Measurements from ENCODE around the gene MAFG.

Gene MAFG

DNA sequence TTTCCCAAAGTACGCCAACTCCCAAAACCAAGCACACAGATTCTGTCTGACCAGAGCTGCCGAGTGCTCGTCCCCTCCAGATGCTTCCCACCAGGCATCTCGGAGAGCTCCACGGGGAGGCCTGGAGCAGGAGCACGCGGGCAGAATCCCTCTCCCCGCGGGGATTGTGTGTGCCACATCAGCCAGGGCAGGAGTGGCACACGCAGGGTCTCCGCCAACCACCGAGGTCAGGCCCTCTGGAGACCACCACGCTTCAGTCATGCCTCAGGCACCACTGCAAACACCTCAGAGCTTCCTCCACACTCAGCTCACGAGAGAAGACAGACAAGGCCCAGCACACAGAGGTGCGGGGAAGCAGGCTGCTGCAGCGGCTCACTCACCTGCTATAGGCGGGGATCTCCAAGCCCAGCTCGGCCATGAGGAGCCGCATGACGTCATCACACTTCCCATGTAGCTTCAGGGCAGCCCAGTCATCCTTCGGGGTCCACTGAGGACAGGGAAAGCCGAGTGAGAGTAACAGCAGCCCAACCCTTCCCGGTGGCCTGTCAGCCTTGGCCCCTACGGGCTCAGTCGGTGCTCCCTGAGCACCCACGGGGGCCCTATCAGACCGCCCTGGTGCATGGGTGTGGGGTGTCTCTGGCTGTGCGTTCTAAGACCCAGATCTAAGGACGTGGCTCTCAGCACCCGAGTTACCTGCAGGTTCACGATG, 14.0 kb downstream of the MAFG start:
- no peak for TF ChIP-seq ZFP3 (CRISPR knock-in tag; IDR thresholded peaks at IDR 0.05)
- TF ChIP-seq, protein P1, sequence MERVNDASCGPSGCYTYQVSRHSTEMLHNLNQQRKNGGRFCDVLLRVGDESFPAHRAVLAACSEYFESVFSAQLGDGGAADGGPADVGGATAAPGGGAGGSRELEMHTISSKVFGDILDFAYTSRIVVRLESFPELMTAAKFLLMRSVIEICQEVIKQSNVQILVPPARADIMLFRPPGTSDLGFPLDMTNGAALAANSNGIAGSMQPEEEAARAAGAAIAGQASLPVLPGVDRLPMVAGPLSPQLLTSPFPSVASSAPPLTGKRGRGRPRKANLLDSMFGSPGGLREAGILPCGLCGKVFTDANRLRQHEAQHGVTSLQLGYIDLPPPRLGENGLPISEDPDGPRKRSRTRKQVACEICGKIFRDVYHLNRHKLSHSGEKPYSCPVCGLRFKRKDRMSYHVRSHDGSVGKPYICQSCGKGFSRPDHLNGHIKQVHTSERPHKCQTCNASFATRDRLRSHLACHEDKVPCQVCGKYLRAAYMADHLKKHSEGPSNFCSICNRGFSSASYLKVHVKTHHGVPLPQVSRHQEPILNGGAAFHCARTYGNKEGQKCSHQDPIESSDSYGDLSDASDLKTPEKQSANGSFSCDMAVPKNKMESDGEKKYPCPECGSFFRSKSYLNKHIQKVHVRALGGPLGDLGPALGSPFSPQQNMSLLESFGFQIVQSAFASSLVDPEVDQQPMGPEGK (CRISPR knock-in tag; IDR thresholded peaks at IDR 0.05; ENCODE audit: borderline replicate concordance), result no peak
- no peak for TF ChIP-seq TCF4 (CRISPR knock-in tag; IDR thresholded peaks at IDR 0.05; ENCODE audit: borderline replicate concordance)
- TF ChIP-seq GLIS3 (CRISPR knock-in tag; IDR thresholded peaks at IDR 0.05), result no peak
- no peak for TF ChIP-seq ESRRG (CRISPR knock-in tag; IDR thresholded peaks at IDR 0.05)
- TF ChIP-seq OSR1 (CRISPR knock-in tag; IDR thresholded peaks at IDR 0.05), result no peak
- no peak for TF ChIP-seq ZC3H10 (CRISPR knock-in tag; IDR thresholded peaks at IDR 0.05)
- no peak for TF ChIP-seq PPARA (CRISPR knock-in tag; IDR thresholded peaks at IDR 0.05; ENCODE audit: borderline replicate concordance)
- no peak for TF ChIP-seq BACH2 (CRISPR knock-in tag; IDR thresholded peaks at IDR 0.05; ENCODE audit: borderline replicate concordance)
- no peak for TF ChIP-seq ZFP30 (CRISPR knock-in tag; IDR thresholded peaks at IDR 0.05)
- no peak for TF ChIP-seq ZNF565 (CRISPR knock-in tag; conservative IDR thresholded peaks at IDR 0.05; ENCODE audit: low read depth)
- no peak for ATAC-seq

DNA sequence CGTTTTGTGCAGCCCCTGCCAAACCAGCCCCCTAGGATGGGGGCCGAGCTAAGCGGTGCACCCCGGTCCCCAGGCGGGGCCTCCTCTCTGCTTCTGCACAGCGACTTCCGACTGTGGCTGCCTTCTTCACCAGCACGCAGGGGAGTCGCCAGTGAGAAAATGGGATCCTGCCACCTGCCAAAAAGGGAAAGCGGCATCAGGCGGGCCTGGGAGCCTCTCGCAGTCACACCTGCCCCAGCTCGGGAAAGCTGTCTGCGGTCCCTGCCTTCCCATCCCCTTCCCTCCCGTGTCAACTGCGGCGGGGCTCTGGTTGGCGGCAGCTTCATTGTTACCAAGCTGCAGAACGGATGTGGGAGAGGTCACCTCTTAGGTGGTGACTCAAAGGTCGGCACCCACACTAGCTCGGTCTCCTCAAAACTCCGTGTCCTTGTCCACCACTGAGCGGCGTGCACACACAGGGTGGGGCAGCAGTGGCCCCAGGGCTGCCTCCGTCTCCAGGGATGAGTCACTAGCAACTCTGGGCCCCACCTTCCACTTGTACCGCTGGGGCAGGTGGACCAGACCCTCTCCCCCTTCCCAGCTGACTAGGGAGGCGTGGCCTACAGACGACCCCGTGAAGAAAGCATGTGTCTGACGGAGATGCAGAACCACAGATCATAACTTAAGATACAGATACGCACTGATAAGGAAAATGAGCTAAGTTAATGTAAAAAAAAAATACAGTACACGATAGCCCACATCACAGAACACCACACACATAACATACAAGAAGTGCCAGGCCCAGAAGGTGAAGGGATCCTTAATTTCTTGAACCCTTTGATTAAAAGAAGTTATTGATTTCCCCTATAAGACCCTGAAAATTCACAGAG, 14.9 kb downstream of the MAFG start:
- TF ChIP-seq, protein P2, sequence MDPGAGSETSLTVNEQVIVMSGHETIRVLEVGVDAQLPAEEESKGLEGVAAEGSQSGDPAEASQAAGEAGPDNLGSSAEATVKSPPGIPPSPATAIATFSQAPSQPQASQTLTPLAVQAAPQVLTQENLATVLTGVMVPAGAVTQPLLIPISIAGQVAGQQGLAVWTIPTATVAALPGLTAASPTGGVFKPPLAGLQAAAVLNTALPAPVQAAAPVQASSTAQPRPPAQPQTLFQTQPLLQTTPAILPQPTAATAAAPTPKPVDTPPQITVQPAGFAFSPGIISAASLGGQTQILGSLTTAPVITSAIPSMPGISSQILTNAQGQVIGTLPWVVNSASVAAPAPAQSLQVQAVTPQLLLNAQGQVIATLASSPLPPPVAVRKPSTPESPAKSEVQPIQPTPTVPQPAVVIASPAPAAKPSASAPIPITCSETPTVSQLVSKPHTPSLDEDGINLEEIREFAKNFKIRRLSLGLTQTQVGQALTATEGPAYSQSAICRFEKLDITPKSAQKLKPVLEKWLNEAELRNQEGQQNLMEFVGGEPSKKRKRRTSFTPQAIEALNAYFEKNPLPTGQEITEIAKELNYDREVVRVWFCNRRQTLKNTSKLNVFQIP (CRISPR knock-in tag; IDR thresholded peaks at IDR 0.05; ENCODE audit: borderline replicate concordance, low read depth), result no peak
- TF ChIP-seq SNAI2 (CRISPR knock-in tag; IDR thresholded peaks at IDR 0.05) (no peak), ARNTL (CRISPR knock-in tag; IDR thresholded peaks at IDR 0.05; ENCODE audit: borderline replicate concordance, low read depth) (no peak), ZNF8 (CRISPR knock-in tag; IDR thresholded peaks at IDR 0.05) (no peak), CSDC2 (CRISPR knock-in tag; IDR thresholded peaks at IDR 0.05) (no peak), PPARA (CRISPR knock-in tag; IDR thresholded peaks at IDR 0.05; ENCODE audit: borderline replicate concordance) (no peak), ZNF70 (CRISPR knock-in tag; IDR thresholded peaks at IDR 0.05) (no peak), RARB (CRISPR knock-in tag; IDR thresholded peaks at IDR 0.05) (no peak), GLIS3 (CRISPR knock-in tag; IDR thresholded peaks at IDR 0.05) (no peak), ISL1 (CRISPR knock-in tag; IDR thresholded peaks at IDR 0.05) (no peak)
- TF ChIP-seq, protein P3, sequence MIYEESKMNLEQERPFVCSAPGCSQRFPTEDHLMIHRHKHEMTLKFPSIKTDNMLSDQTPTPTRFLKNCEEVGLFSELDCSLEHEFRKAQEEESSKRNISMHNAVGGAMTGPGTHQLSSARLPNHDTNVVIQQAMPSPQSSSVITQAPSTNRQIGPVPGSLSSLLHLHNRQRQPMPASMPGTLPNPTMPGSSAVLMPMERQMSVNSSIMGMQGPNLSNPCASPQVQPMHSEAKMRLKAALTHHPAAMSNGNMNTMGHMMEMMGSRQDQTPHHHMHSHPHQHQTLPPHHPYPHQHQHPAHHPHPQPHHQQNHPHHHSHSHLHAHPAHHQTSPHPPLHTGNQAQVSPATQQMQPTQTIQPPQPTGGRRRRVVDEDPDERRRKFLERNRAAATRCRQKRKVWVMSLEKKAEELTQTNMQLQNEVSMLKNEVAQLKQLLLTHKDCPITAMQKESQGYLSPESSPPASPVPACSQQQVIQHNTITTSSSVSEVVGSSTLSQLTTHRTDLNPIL (CRISPR knock-in tag; IDR thresholded peaks at IDR 0.05; ENCODE audit: low read depth), result no peak
- TF ChIP-seq, protein P1 (CRISPR knock-in tag; IDR thresholded peaks at IDR 0.05; ENCODE audit: borderline replicate concordance), result no peak
- TF ChIP-seq, protein P4, sequence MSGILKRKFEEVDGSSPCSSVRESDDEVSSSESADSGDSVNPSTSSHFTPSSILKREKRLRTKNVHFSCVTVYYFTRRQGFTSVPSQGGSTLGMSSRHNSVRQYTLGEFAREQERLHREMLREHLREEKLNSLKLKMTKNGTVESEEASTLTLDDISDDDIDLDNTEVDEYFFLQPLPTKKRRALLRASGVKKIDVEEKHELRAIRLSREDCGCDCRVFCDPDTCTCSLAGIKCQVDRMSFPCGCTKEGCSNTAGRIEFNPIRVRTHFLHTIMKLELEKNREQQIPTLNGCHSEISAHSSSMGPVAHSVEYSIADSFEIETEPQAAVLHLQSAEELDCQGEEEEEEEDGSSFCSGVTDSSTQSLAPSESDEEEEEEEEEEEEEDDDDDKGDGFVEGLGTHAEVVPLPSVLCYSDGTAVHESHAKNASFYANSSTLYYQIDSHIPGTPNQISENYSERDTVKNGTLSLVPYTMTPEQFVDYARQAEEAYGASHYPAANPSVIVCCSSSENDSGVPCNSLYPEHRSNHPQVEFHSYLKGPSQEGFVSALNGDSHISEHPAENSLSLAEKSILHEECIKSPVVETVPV (CRISPR knock-in tag; IDR thresholded peaks at IDR 0.05), result no peak

DNA sequence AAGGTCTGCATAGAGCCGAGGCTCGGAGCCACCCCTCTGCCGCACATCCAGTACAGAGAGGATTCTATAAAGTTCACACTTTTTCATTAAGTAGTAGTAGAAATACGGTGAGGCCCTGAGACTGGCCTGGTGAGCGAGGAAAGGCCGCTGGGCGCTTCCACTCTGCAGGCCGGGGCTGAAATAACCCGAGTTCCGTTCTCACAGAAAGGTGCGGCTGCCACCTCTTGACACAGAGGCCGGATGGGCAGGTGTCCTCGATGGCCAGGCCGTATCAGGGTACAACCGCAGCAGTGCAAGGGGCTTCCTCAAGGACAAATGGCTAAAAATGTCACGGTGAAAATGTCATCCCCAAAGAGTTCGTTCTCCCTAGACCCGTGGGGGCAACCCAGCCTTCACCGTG, 15.6 kb downstream of the MAFG start:
- no peak; the same call in 2 of the 3 replicates for ATAC-seq
- no peak for TF ChIP-seq BACH2 (CRISPR knock-in tag; IDR thresholded peaks at IDR 0.05; ENCODE audit: borderline replicate concordance)
- TF ChIP-seq, protein P5, sequence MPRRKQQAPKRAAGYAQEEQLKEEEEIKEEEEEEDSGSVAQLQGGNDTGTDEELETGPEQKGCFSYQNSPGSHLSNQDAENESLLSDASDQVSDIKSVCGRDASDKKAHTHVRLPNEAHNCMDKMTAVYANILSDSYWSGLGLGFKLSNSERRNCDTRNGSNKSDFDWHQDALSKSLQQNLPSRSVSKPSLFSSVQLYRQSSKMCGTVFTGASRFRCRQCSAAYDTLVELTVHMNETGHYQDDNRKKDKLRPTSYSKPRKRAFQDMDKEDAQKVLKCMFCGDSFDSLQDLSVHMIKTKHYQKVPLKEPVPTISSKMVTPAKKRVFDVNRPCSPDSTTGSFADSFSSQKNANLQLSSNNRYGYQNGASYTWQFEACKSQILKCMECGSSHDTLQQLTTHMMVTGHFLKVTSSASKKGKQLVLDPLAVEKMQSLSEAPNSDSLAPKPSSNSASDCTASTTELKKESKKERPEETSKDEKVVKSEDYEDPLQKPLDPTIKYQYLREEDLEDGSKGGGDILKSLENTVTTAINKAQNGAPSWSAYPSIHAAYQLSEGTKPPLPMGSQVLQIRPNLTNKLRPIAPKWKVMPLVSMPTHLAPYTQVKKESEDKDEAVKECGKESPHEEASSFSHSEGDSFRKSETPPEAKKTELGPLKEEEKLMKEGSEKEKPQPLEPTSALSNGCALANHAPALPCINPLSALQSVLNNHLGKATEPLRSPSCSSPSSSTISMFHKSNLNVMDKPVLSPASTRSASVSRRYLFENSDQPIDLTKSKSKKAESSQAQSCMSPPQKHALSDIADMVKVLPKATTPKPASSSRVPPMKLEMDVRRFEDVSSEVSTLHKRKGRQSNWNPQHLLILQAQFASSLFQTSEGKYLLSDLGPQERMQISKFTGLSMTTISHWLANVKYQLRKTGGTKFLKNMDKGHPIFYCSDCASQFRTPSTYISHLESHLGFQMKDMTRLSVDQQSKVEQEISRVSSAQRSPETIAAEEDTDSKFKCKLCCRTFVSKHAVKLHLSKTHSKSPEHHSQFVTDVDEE (CRISPR knock-in tag; IDR thresholded peaks at IDR 0.05), result no peak
- TF ChIP-seq, protein P1 (CRISPR knock-in tag; IDR thresholded peaks at IDR 0.05; ENCODE audit: borderline replicate concordance), result no peak

More for the DNA sequence above, 14.9 kb downstream of the MAFG start:
- no peak for ATAC-seq
